BLaER1 (cell line): Measurements from ENCODE around the gene RAD52.

Experiments
- H3K27ac ChIP-seq: shearing (Covaris generic); formaldehyde crosslinking; 2 replicates; pipeline ENCODE4 v1.8.1; 2022
- H3K27me3 ChIP-seq: shearing (Covaris generic); formaldehyde crosslinking; 2 replicates; pipeline ENCODE4 v1.8.1; 2022
- H3K36me3 ChIP-seq: shearing (Covaris generic); formaldehyde crosslinking; 2 replicates; pipeline ENCODE4 v1.8.1; 2022
- H3K4me1 ChIP-seq: shearing (Covaris generic); formaldehyde crosslinking; 2 replicates; pipeline ENCODE4 v1.8.1; 2022
- H3K4me2 ChIP-seq: shearing (Covaris generic); formaldehyde crosslinking; 2 replicates; pipeline ENCODE4 v1.8.1; 2022
- H3K4me3 ChIP-seq: shearing (Covaris generic); formaldehyde crosslinking; 2 replicates; pipeline ENCODE4 v1.8.1; 2022
- H3K9ac ChIP-seq: shearing (Covaris generic); formaldehyde crosslinking; 2 replicates; pipeline ENCODE4 v1.8.1; 2022
- H3K9me3 ChIP-seq: shearing (Covaris generic); formaldehyde crosslinking; 2 replicates; pipeline ENCODE4 v1.8.1; 2022
- H4K20me1 ChIP-seq: shearing (Covaris generic); formaldehyde crosslinking; 2 replicates; pipeline ENCODE4 v1.8.1; 2022
- Cebpa-rat ChIP-seq: shearing (Covaris generic); IDR thresholded peaks from 2 replicates; pipeline ENCODE4 v1.8.1; 2022

The RAD52 gene

GRCh38 chr12:862303-862911 lies 87.1 kb downstream of the RAD52 start:
- H3K4me2 ChIP-seq = no peak overlapping the region
- no peak for TF ChIP-seq Cebpa-rat
- no peak overlapping the region for H3K9ac ChIP-seq
- no peak overlapping the region for H3K27ac ChIP-seq
- H3K4me3 ChIP-seq = no peak overlapping the region
- no peaks in the 10 kb centered on the region for H3K27me3 ChIP-seq
- no peaks in the 10 kb centered on the region for H3K4me1 ChIP-seq
- 0 out of 2 replicates have a peak, but pooled peaks cover 8% of the 10 kb centered on the region for H4K20me1 ChIP-seq
- no peaks in the 10 kb centered on the region for H3K9me3 ChIP-seq
- peaks cover 89% of the 10 kb centered on the region for H3K36me3 ChIP-seq
